SU-DHL-6 (cell line): Measurements from ENCODE around the gene MGAT4C.

Experiments
- H2AFZ ChIP-seq: fragments of 200-600 bp; sonication (generic); 2 replicates; pipeline ENCODE4 v1.6.1; 2014; ENCODE audit warnings: low read depth, mild to moderate bottlenecking, moderate library complexity, mixed read lengths, antibody characterized with exemption, low read length; ENCODE audit not compliant: severe bottlenecking
- H3F3A ChIP-seq: fragments of 200-600 bp; shearing (Covaris generic); 2 replicates; pipeline ENCODE4 v1.6.0; 2016; ENCODE audit warnings: antibody characterized with exemption, mild to moderate bottlenecking; ENCODE audit not compliant: insufficient read depth
- H3K27ac ChIP-seq: fragments of 200-600 bp; sonication (generic); 2 replicates; pipeline ENCODE4 v1.5.1; 2016; ENCODE audit warnings: low read depth, mild to moderate bottlenecking, low read length, moderate library complexity, mixed read lengths
- H3K27me3 ChIP-seq: fragments of 200-600 bp; sonication (generic), shearing (Covaris generic); 2 replicates; pipeline ENCODE4 v1.6.0; 2014; ENCODE audit warnings: mild to moderate bottlenecking, low read length
- H3K36me3 ChIP-seq: fragments of 200-600 bp; sonication (generic); 2 replicates; pipeline ENCODE4 v1.6.1; 2014; ENCODE audit warnings: mild to moderate bottlenecking, low read length, mixed read lengths
- H3K4me2 ChIP-seq: fragments of 300-600, 200-600 bp; shearing (Covaris generic), sonication (generic); 2 replicates; pipeline ENCODE4 v1.6.0; 2014; ENCODE audit warnings: low read length, low read depth, mild to moderate bottlenecking; ENCODE audit not compliant: poor library complexity, severe bottlenecking
- H3K4me3 ChIP-seq: fragments of 200-600 bp; sonication (generic); 2 replicates; pipeline ENCODE4 v1.5.1; 2014; ENCODE audit warnings: antibody characterized with exemption, low read length, mild to moderate bottlenecking, mixed read lengths; ENCODE audit not compliant: insufficient read depth, poor library complexity, severe bottlenecking
- H3K79me2 ChIP-seq: fragments of 200-600 bp; sonication (generic); 2 replicates; pipeline ENCODE4 v1.6.1; 2014; ENCODE audit warnings: mild to moderate bottlenecking, low read length, moderate library complexity; ENCODE audit not compliant: insufficient read depth
- H3K9ac ChIP-seq: fragments of 200-600 bp; sonication (generic); 2 replicates; pipeline ENCODE4 v1.7.0; 2014; ENCODE audit warnings: mild to moderate bottlenecking, low read length
- H3K9me2 ChIP-seq: fragments of 200-600 bp; sonication (generic); replicated peaks from 2 replicates; pipeline ENCODE4 v1.6.1; 2014; ENCODE audit warnings: low read length; ENCODE audit not compliant: insufficient read depth
- H3K9me3 ChIP-seq: fragments of 200-600 bp; sonication (generic); 2 replicates; pipeline ENCODE4 v1.6.1; 2014; ENCODE audit warnings: low read length, mixed read lengths; ENCODE audit not compliant: insufficient read depth
- H4K20me1 ChIP-seq: fragments of 200-600 bp; sonication (generic); 2 replicates; pipeline ENCODE4 v1.6.1; 2014; ENCODE audit warnings: low read depth, mild to moderate bottlenecking, antibody characterized with exemption, low read length, moderate library complexity, mixed read lengths
- CTCF ChIP-seq: fragments of 200-600 bp; sonication (generic); IDR thresholded peaks from one replicate; pipeline ENCODE4 v1.5.1; 2017; ENCODE audit warnings: antibody characterized with exemption, mild to moderate bottlenecking, low read length, moderate library complexity; ENCODE audit not compliant: insufficient read depth, poor library complexity, severe bottlenecking
- EZH2phosphoT487 ChIP-seq: fragments of 200-600 bp; sonication (generic), shearing (Covaris generic); conservative IDR thresholded peaks from 2 replicates; pipeline ENCODE4 v1.6.1; 2018; ENCODE audit warnings: mild to moderate bottlenecking, antibody characterized with exemption, low read length, moderate library complexity, mixed read lengths

The MGAT4C gene

DNA sequence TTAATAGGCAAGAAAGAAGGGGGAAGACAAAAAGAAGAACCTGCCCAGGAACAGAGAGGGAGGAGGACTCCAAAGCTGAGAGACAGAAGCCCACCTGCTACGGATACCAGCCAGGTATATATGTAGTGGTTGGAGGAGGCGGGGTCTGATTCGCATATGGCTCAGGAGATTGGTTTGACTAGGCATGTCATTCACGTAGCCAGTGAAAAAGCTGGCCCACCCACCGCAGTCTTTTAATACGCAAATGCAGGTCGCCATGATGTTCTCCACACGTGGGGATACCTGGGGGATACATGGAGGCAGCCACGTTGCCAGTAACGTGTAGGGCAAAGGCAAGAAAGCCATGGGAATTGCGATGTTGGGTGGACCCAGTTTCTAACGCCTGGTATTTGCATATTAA lies 308.9 kb downstream of the MGAT4C start:
- no peak overlapping the region for H3K27ac ChIP-seq
- H3K9me2 ChIP-seq = no peaks in the 10 kb centered on the region
- H3K9me3 ChIP-seq = no peaks in the 10 kb centered on the region

GRCh38 chr12:85946375-85946774 lies 309.8 kb downstream of the MGAT4C start:
- no peaks in the 10 kb centered on the region for H3K36me3 ChIP-seq
- no peaks in the 10 kb centered on the region for H3K9me3 ChIP-seq
- H4K20me1 ChIP-seq = no peaks in the 10 kb centered on the region
- no peak overlapping the region for H3K4me3 ChIP-seq
- H3F3A ChIP-seq = no peaks in the 10 kb centered on the region
- no peaks in the 10 kb centered on the region for H3K79me2 ChIP-seq
- H3K27me3 ChIP-seq = no peaks in the 10 kb centered on the region
- H2AFZ ChIP-seq = no peak overlapping the region
- no peaks in the 10 kb centered on the region for H3K9me2 ChIP-seq
- TF ChIP-seq EZH2phosphoT487 = no peak
- TF ChIP-seq CTCF = no peak
- H3K27ac ChIP-seq = no peak overlapping the region
- no peak overlapping the region for H3K4me2 ChIP-seq
- H3K9ac ChIP-seq = no peak overlapping the region

More for the DNA sequence above, 308.9 kb downstream of the MGAT4C start:
- Histone ChIP-seq H2AFZ (no peak overlapping the region), H3K4me2 (no peak overlapping the region), H3K4me3 (no peak overlapping the region), H3F3A (no peaks in the 10 kb centered on the region), H3K79me2 (no peaks in the 10 kb centered on the region), H4K20me1 (no peaks in the 10 kb centered on the region), H3K9ac (no peak overlapping the region), H3K27me3 (no peaks in the 10 kb centered on the region), H3K36me3 (no peaks in the 10 kb centered on the region)
- TF ChIP-seq EZH2phosphoT487 (no peak), CTCF (no peak)

GRCh38 chr12:85927166-85927565 lies 329.0 kb downstream of the MGAT4C start:
- Histone ChIP-seq H3K4me2 (no peak overlapping the region), H3K4me3 (no peak overlapping the region), H2AFZ (no peak overlapping the region), H3K27ac (no peak overlapping the region), H3K9me3 (no peaks in the 10 kb centered on the region), H3K79me2 (no peaks in the 10 kb centered on the region), H3K27me3 (no peaks in the 10 kb centered on the region), H3K9me2 (no peaks in the 10 kb centered on the region), H3K36me3 (no peaks in the 10 kb centered on the region), H3K9ac (no peak overlapping the region), H3F3A (no peaks in the 10 kb centered on the region), H4K20me1 (no peaks in the 10 kb centered on the region)
- TF ChIP-seq EZH2phosphoT487 (no peak), CTCF (no peak)

DNA sequence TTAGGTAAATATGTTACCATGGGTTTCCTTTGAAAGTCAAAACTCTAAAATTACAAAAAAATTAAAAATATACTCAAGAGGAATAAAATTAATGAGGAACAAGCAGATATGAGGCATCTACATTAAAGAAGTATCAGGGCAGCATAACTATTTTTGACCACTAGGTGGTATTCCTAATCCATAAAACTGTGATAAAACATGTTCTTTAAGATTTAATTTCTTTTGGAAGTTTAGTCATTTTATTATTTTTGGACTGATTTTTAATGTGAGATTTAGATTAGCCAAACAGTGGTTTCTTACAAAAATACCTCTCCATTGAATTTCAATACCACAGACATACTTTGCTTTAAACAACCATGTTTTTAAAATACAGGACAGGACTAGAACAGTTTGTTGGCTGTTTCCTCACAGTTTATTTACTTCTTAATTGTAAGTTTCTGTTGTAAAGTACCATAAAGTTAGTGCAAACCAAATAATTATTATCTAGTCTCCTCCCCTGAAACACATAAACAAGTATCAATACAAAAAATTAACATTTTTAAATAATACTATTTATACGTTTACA lies 332.3 kb downstream of the MGAT4C start:
- Histone ChIP-seq H3K4me2 (no peak overlapping the region), H2AFZ (no peak overlapping the region), H3K9me2 (no peaks in the 10 kb centered on the region), H3K27ac (no peak overlapping the region), H3K79me2 (no peaks in the 10 kb centered on the region), H3K9ac (no peak overlapping the region), H3K4me3 (no peak overlapping the region), H3K27me3 (no peaks in the 10 kb centered on the region), H4K20me1 (no peaks in the 10 kb centered on the region), H3K9me3 (no peaks in the 10 kb centered on the region), H3F3A (no peaks in the 10 kb centered on the region), H3K36me3 (no peaks in the 10 kb centered on the region)
- peak; percentile 45 for TF ChIP-seq CTCF
- no peak for TF ChIP-seq EZH2phosphoT487
